ENCODE results near the gene MAD1L1. TPM values are rescaled to one million over a fixed set of nuclear protein-coding genes. Genes with fewer than 3 reads are reported as not detected.

Gene MAD1L1
- total RNA-seq, 4 donors from 2014 or later, result 18.4 to 39.1 (median 25.7) TPM

- no peak for ATAC-seq (ENCODE audit: low FRiP score)
- TF ChIP-seq CTCF (IDR thresholded peaks at IDR 0.05), result no peak
- no peak for DNase-seq (ENCODE audit: low spot score)
These were observed 188.3 kb downstream of the MAD1L1 start for GRCh38 chr7:2044311-2044882.

GRCh38 chr7:2043316-2044039 is 189.3 kb downstream of the MAD1L1 start:
- DNase-seq (ENCODE audit: low spot score) (no peak), ATAC-seq (ENCODE audit: low FRiP score) (no peak)
- no peak for TF ChIP-seq CTCF (IDR thresholded peaks at IDR 0.05)

- ATAC-seq (ENCODE audit: low FRiP score) (no peak), DNase-seq (ENCODE audit: low spot score) (no peak)
- TF ChIP-seq CTCF (IDR thresholded peaks at IDR 0.05), result no peak
These were observed 190.1 kb downstream of the MAD1L1 start for GRCh38 chr7:2042650-2043049.

GRCh38 chr7:2041496-2042367 is 191.0 kb downstream of the MAD1L1 start:
- no peak for DNase-seq (ENCODE audit: low spot score)
- ATAC-seq (ENCODE audit: low FRiP score), result no peak
- TF ChIP-seq CTCF (IDR thresholded peaks at IDR 0.05), result no peak

GRCh38 chr7:2040893-2041270 is 191.9 kb downstream of the MAD1L1 start:
- ATAC-seq (ENCODE audit: low FRiP score) (no peak), DNase-seq (ENCODE audit: low spot score) (no peak)
- no peak for TF ChIP-seq CTCF (IDR thresholded peaks at IDR 0.05)

GRCh38 chr7:2040201-2040892 is 192.4 kb downstream of the MAD1L1 start:
- TF ChIP-seq CTCF (IDR thresholded peaks at IDR 0.05), result no peak
- DNase-seq (ENCODE audit: low spot score) (no peak), ATAC-seq (ENCODE audit: low FRiP score) (no peak)
